AG08395 (cell line): Measurements from ENCODE around the gene GJB4.
A peak's percentile ranks its signal among the peaks of the same experiment; 100 is the strongest.
"Not testable (repeated sequence)": the region's sequence is repeated elsewhere in the genome, so short reads cannot be mapped to it uniquely, and the experiment has no call there.

Experiments used
- DNase-seq: peaks from one replicate; pipeline ENCODE4 v3.0.0; 2012; ENCODE audit warnings: mixed read lengths, low spot score

GJB4 gene

GRCh38 chr1:34746785-34747637, 12.5 kb upstream of the GJB4 start:
- no peak for DNase-seq

- no peak for DNase-seq
Observed at GRCh38 chr1:34747638-34747941, 11.9 kb upstream of the GJB4 start.

GRCh38 chr1:34749992-34750391, 9.5 kb upstream of the GJB4 start:
- DNase-seq: no peak

GRCh38 chr1:34750610-34751009, 8.9 kb upstream of the GJB4 start:
- DNase-seq: no peak

GRCh38 chr1:34753163-34753562, 6.4 kb upstream of the GJB4 start:
- no peak for DNase-seq

GRCh38 chr1:34754964-34755637, 4.4 kb upstream of the GJB4 start, which contains the start of gene GJB5:
GJB5 (plus strand) TSS chr1:34755047; CDS start chr1:34757331, 2,284 bp downstream.
- DNase-seq: no peak

- no peak for DNase-seq
Observed at GRCh38 chr1:34755961-34756360, 3.6 kb upstream of the GJB4 start.

- DNase-seq: no peak
Observed at GRCh38 chr1:34757386-34757785, 2.2 kb upstream of the GJB4 start.

- DNase-seq: no peak
Observed at GRCh38 chr1:34758751-34759150, 789 bp upstream of the GJB4 start.

GRCh38 chr1:34761176-34761761, 1.7 kb downstream of the GJB4 start:
- no peak for DNase-seq

- DNase-seq: no peak
Observed at GRCh38 chr1:34761776-34762307, 2.3 kb downstream of the GJB4 start.

GRCh38 chr1:34762474-34763141, 3.1 kb downstream of the GJB4 start:
- DNase-seq: no peak

- DNase-seq: peak; percentile 47
Observed at GRCh38 chr1:34763142-34763781, 3.7 kb downstream of the GJB4 start.

- no peak for DNase-seq
Observed at GRCh38 chr1:34768856-34769255, 9.3 kb downstream of the GJB4 start.

- DNase-seq: no peak
Observed at GRCh38 chr1:34770891-34771504, 11.5 kb downstream of the GJB4 start.

- DNase-seq: no peak
Observed at GRCh38 chr1:34771573-34772371, 12.2 kb downstream of the GJB4 start.

GRCh38 chr1:34773114-34773513, 13.6 kb downstream of the GJB4 start:
- DNase-seq: not testable (repeated sequence)

- no peak for DNase-seq
Observed at GRCh38 chr1:34774957-34775356, 15.4 kb downstream of the GJB4 start.

- no peak for DNase-seq
Observed at GRCh38 chr1:34776911-34777310, 17.4 kb downstream of the GJB4 start.

- DNase-seq: no peak
Observed at GRCh38 chr1:34777519-34778321, 18.2 kb downstream of the GJB4 start.
